ENCODE data around the gene AKR1C8.
"Not testable (repeated sequence)": the region's sequence is repeated elsewhere in the genome, so short reads cannot be mapped to it uniquely, and the experiment has no call there.

Gene AKR1C8

DNA sequence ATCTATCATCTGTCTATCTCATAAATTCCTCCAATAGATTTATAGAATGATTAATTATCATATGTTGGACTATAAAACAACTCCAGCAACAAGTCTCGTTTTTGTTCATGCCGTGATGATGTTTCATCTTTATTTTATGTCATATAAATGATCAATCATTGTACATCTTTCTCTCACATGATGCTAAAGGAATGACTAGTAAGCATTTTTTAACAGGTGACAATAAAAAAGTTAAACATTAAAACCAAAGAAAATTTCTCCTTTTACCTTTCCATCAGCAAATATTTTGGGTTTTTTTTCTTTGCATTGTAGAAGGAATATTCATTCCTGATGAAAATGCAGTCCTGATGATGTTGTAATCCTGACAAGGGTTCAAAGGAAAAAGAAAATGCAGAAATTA is 49.4 kb downstream of the AKR1C8 start:
- ChIA-PET POLR2A (no interaction called here), CTCF (no interaction called here)
- DNase-seq (ENCODE audit: extremely low spot score) = no peak
- TF ChIP-seq, protein P1, sequence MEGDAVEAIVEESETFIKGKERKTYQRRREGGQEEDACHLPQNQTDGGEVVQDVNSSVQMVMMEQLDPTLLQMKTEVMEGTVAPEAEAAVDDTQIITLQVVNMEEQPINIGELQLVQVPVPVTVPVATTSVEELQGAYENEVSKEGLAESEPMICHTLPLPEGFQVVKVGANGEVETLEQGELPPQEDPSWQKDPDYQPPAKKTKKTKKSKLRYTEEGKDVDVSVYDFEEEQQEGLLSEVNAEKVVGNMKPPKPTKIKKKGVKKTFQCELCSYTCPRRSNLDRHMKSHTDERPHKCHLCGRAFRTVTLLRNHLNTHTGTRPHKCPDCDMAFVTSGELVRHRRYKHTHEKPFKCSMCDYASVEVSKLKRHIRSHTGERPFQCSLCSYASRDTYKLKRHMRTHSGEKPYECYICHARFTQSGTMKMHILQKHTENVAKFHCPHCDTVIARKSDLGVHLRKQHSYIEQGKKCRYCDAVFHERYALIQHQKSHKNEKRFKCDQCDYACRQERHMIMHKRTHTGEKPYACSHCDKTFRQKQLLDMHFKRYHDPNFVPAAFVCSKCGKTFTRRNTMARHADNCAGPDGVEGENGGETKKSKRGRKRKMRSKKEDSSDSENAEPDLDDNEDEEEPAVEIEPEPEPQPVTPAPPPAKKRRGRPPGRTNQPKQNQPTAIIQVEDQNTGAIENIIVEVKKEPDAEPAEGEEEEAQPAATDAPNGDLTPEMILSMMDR (IDR thresholded peaks at IDR 0.05; ENCODE audit: control extremely low read depth, extremely low read depth, low read depth, missing control alignments) = no peak

DNA sequence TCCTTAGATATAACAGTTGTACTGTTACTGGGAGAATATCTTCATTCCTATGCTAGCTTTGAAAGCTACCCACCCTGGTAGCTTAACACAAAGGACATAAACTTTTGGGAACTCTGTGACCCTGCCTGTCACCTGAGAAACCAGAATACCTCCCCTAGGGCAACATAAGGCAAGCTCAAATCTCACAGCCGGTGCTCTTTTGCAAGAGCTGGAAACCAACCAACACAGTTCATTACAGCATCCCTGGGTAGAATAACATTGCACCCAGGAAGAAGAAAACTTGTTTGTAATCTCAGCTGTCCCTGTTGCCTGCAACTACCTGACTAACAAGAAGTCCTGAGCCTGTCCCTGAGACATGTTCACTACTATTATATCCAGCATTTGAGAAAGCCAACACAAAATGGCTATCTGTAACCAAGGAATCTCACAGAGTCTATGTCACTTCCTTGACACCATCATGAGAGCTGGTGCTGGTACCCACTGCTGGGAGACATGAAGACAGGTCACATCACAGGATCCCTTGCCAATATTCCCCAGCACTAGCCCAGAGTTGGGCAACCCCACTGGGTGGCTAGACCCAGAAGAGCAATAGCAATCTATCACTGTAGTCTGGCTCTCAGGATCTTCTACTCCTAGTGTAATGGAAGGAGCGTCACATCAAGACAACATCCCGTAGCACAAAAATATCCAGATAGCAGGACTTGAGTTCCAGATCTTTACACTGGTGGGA is 59.5 kb downstream of the AKR1C8 start:
- ChIA-PET CTCF (no interaction called here), POLR2A (no interaction called here)
- DNase-seq (ENCODE audit: extremely low spot score) = no peak
- TF ChIP-seq, protein P1 (IDR thresholded peaks at IDR 0.05; ENCODE audit: control extremely low read depth, extremely low read depth, low read depth, missing control alignments) = no peak

DNA sequence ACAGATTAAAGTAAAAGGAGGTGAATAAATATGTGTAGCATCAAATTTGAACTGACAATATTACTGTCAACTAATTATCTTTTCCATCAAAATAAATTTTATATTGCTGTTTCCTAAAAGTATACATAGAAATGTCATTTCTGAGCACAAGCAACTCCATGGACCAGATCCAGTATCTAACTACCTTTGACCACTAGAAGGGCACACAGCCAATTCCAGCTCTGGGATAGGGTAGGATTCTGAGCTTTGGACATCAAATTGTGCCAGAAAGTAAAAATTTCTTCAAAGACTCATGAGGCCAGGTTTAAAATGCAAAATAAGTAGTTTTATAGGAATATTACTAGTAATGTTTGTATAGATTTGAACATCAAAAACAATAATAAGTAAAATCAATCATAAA is 61.1 kb downstream of the AKR1C8 start:
- TF ChIP-seq, protein P1 (IDR thresholded peaks at IDR 0.05; ENCODE audit: control extremely low read depth, extremely low read depth, low read depth, missing control alignments) = no peak
- POLR2A ChIA-PET = no interaction called here
- DNase-seq (ENCODE audit: extremely low spot score) = no peak
- CTCF ChIA-PET = no interaction called here

DNA sequence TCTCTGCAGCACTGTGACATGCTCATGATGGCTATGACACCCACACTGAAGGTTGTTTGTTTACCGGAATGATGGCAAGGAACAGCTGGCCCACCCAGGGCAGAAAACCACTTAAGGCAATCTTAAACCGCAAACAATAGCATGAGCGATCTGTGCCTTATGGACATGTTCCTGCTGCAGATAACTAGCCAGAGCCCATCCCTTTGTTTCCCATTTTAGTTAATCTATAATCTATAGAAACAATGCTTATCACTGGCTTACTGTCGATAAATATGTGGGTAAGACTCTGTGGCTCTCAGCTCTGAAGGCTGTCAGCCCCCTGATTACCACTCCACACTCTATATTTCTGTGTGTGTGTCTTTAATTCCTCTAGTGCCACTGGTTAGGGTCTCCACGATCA is 65.0 kb downstream of the AKR1C8 start:
- POLR2A ChIA-PET; CTCF ChIA-PET; DNase-seq (ENCODE audit: extremely low spot score): not testable (repeated sequence)

DNA sequence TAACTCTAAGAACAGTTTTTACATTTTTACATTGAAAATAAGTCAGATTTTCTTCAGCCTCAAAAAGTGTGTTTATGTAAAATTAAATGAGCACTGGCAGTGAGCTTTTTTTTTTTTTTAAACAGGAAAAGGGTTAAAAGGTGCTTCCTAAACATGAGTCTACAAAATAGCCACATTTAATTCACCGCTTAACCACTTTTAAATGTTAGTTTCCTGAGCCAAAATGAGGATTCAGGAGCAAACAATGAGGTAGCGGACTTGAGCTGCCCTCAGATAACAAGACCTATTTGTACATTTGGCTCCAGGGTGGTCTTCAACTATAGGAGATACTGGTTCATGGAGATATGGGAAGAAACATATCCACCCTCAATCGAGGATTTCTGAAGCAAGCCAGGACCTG is 67.9 kb downstream of the AKR1C8 start:
- TF ChIP-seq, protein P1 (IDR thresholded peaks at IDR 0.05; ENCODE audit: control extremely low read depth, extremely low read depth, low read depth, missing control alignments) = no peak
- POLR2A ChIA-PET = no interaction called here
- no peak for DNase-seq (ENCODE audit: extremely low spot score)
- CTCF ChIA-PET = no interaction called here

DNA sequence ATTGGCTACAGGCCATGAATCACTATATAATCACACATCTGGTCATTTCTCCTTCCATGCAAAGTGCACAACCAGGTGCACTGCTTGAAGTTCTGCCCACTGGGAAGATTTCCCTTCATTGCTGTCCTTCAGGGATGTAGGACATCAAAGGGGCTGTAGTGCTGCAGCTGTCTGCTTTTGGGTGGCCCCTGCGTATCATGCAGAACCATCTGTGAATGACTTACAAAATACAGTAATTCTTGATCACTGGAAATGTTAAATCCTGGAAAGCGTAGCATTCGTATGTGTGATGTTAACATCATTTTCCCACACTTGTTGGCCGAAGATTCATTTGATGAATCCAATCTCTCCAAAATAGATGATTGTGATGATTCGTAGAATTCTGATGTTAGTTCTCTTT is 68.3 kb downstream of the AKR1C8 start:
- CTCF ChIA-PET = no interaction called here
- TF ChIP-seq, protein P1 (IDR thresholded peaks at IDR 0.05; ENCODE audit: control extremely low read depth, extremely low read depth, low read depth, missing control alignments) = no peak
- DNase-seq (ENCODE audit: extremely low spot score) = no peak
- POLR2A ChIA-PET = no interaction called here

DNA sequence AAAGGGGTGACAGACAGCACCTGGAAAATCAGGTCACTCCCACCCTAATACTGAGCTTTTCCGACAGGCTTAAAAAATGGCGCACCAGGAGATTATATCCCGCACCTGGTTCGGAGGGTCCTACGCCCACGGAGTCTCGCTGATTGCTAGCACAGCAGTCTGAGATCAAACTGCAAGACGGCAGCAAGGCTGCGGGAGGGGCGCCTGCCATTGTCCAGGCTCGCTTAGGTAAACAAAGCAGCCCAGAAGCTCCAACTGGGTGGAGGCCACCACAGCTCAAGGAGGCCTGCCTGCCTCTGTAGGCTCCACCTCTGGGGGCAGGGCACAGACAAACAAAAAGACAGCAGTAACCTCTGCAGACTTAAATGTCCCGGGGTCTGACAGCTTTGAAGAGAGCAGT is 75.1 kb downstream of the AKR1C8 start:
- POLR2A ChIA-PET; DNase-seq (ENCODE audit: extremely low spot score); CTCF ChIA-PET: not testable (repeated sequence)

Data from GM10248 (cell line).